ENCODE results near the gene TRRAP.

Gene TRRAP

DNA sequence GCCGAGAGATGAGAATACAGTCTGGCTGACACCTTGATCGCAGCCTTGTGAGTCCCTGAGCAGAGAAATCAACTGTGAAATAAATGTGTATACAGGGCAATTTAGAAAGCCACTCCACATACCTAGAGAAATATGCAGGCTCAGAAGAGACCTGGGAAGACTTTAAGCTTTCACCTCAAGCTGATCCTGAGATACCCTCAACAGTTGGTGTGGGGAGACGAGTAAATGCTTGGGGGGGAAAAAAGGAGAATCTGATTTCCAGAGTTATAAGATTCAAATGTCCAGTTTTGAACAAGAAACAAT, 142.0 kb downstream of the TRRAP start:
- H3K9ac ChIP-seq (ENCODE audit: low read depth, low read length) = no peak overlapping the region
- no peak overlapping the region for H3K27ac ChIP-seq (ENCODE audit: low read depth, low read length)
- H3K4me1 ChIP-seq (ENCODE audit: control insufficient read depth, insufficient read depth, low read length) = no peaks in the 10 kb centered on the region
- no peak overlapping the region for H3K4me3 ChIP-seq (ENCODE audit: low read depth, low read length)
- no peaks in the 10 kb centered on the region for H3K9me3 ChIP-seq (ENCODE audit: control insufficient read depth, insufficient read depth, low read length)
- H3K27me3 ChIP-seq (ENCODE audit: control insufficient read depth, insufficient read depth, low read length) = no peaks in the 10 kb centered on the region
- peaks cover 29% of the 10 kb centered on the region for H3K36me3 ChIP-seq (ENCODE audit: control insufficient read depth, insufficient read depth, low read length)

DNA sequence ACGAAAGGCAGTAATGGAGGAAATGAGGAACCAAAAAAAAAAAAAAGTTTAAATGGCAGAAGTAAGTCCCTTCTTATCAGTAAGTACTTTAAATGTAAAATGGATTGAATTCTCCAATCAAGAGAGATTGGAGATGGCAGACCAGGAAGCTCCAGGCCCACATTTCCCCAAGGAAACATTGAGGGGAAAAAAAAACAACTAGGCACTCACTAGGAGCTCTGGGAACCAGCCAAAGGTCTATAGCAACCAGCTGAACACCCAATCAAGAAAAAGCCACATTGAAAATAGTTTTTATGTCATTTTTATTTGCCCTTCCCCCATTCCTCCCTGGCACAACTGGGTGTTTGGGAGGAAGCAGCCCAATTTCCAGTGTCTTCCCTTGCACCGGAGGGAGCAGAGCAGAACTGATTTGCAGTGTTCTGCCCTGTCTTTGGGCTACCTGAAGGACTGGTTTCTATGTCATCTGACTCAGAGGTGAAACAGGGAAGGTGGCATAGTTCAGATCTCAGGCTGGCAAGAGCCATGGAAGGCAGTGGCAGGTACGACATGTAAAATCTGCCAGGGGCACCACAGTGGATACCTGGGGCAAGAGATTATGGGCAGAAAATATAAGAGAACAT, 143.7 kb downstream of the TRRAP start:
- Histone ChIP-seq H3K36me3 (ENCODE audit: control insufficient read depth, insufficient read depth, low read length) (peaks cover 18% of the 10 kb centered on the region), H3K4me3 (ENCODE audit: low read depth, low read length) (no peak overlapping the region)

GRCh38 chr7:99024066-99024465, 145.7 kb downstream of the TRRAP start:
- Histone ChIP-seq H3K27me3 (ENCODE audit: control insufficient read depth, insufficient read depth, low read length) (no peaks in the 10 kb centered on the region), H3K27ac (ENCODE audit: low read depth, low read length) (no peak overlapping the region), H3K9ac (ENCODE audit: low read depth, low read length) (no peak overlapping the region), H3K36me3 (ENCODE audit: control insufficient read depth, insufficient read depth, low read length) (peaks cover 33% of the 10 kb centered on the region), H3K4me3 (ENCODE audit: low read depth, low read length) (no peak overlapping the region), H3K9me3 (ENCODE audit: control insufficient read depth, insufficient read depth, low read length) (no peaks in the 10 kb centered on the region), H3K4me1 (ENCODE audit: control insufficient read depth, insufficient read depth, low read length) (no peaks in the 10 kb centered on the region)

More for the DNA sequence above, 143.7 kb downstream of the TRRAP start:
- no peaks in the 10 kb centered on the region for H3K9me3 ChIP-seq (ENCODE audit: control insufficient read depth, insufficient read depth, low read length)
- H3K27me3 ChIP-seq (ENCODE audit: control insufficient read depth, insufficient read depth, low read length) = no peaks in the 10 kb centered on the region
- H3K4me1 ChIP-seq (ENCODE audit: control insufficient read depth, insufficient read depth, low read length) = no peaks in the 10 kb centered on the region
- H3K27ac ChIP-seq (ENCODE audit: low read depth, low read length) = no peak overlapping the region
- no peak overlapping the region for H3K9ac ChIP-seq (ENCODE audit: low read depth, low read length)

DNA sequence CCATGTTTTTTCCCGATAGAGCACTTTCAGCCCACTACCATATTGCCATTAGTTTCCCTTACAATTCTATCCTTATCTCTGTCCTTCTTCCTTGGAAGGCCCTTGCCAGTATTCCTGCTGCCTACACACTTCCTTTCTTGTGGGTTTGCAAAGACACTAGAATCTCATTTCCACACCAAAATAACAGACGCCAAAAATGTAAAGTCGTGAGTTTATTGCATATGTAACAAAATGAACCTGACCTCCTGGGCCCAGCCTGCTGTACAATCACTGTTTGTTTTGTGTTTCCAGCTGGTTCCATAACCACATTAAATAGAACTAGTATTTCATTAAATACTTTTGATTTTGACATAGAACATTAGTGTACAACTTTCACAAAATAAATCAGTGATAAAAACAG, 148.9 kb downstream of the TRRAP start:
- Histone ChIP-seq H3K9ac (ENCODE audit: low read depth, low read length) (no peak overlapping the region), H3K9me3 (ENCODE audit: control insufficient read depth, insufficient read depth, low read length) (no peaks in the 10 kb centered on the region), H3K27me3 (ENCODE audit: control insufficient read depth, insufficient read depth, low read length) (no peaks in the 10 kb centered on the region), H3K4me3 (ENCODE audit: low read depth, low read length) (no peak overlapping the region), H3K27ac (ENCODE audit: low read depth, low read length) (no peak overlapping the region), H3K4me1 (ENCODE audit: control insufficient read depth, insufficient read depth, low read length) (no peaks in the 10 kb centered on the region), H3K36me3 (ENCODE audit: control insufficient read depth, insufficient read depth, low read length) (peaks cover 50% of the 10 kb centered on the region)

DNA sequence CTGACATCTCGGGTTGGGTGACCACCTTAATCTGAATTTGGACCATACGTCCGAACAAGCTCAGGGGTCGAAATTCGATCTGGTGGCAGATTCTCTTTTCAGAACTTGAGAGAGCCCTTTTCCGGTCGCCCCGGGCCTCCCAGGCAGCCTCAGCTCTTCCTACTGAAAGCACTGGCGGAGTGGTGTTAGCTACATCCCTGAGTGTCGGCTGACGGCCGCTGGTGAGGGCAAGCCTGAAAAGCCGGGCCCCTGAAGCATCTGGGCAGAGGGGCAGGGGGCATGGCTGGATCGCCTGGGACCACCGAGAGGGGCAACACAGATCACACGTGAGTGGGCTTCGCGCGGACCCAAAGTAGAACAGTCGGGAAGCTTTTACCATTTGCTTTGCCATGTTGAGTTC, 149.5 kb downstream of the TRRAP start:
- no peak overlapping the region for H3K27ac ChIP-seq (ENCODE audit: low read depth, low read length)
- H3K27me3 ChIP-seq (ENCODE audit: control insufficient read depth, insufficient read depth, low read length) = no peaks in the 10 kb centered on the region
- H3K36me3 ChIP-seq (ENCODE audit: control insufficient read depth, insufficient read depth, low read length) = peaks cover 55% of the 10 kb centered on the region
- H3K4me1 ChIP-seq (ENCODE audit: control insufficient read depth, insufficient read depth, low read length) = no peaks in the 10 kb centered on the region
- H3K4me3 ChIP-seq (ENCODE audit: low read depth, low read length) = no peak overlapping the region
- no peak overlapping the region for H3K9ac ChIP-seq (ENCODE audit: low read depth, low read length)
- H3K9me3 ChIP-seq (ENCODE audit: control insufficient read depth, insufficient read depth, low read length) = no peaks in the 10 kb centered on the region

DNA sequence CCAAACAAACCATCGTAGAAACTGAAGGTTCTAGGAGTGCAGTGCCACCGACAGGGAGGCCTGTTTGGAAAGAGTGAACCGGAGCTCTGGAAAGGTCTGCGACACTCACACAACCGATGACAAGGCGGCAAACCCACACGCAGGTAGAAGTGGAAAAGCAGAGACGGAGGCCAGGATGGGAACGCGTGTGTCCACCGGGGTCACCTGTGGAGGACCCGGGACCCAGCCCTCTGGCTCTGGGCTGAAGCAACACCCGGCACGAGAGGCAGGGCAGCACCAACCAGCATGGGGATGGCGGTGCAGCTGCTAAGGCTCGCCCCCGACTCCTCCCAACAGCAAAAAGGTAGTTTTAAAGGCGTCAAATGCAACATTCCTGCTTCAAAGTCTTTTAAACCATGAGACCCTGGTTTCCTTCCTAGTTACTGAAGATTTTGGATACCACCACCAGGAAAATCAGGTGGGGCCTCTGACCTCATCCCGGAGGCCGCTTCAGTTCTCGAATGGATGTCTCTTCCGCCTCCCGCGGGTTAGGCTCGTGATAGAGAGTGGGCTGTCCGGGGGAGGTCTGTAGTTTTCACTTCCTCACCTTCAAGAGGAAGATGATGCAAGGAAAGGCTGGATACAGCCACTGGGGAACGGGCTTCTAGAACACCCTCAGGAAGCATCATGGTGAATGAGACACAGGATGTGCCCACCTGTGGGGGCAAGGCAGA, 150.1 kb downstream of the TRRAP start:
- Histone ChIP-seq H3K9ac (ENCODE audit: low read depth, low read length) (no peak overlapping the region), H3K9me3 (ENCODE audit: control insufficient read depth, insufficient read depth, low read length) (no peaks in the 10 kb centered on the region), H3K27me3 (ENCODE audit: control insufficient read depth, insufficient read depth, low read length) (no peaks in the 10 kb centered on the region), H3K4me3 (ENCODE audit: low read depth, low read length) (no peak overlapping the region), H3K4me1 (ENCODE audit: control insufficient read depth, insufficient read depth, low read length) (no peaks in the 10 kb centered on the region), H3K27ac (ENCODE audit: low read depth, low read length) (no peak overlapping the region), H3K36me3 (ENCODE audit: control insufficient read depth, insufficient read depth, low read length) (peaks cover 61% of the 10 kb centered on the region)

GRCh38 chr7:99029466-99030435, 151.4 kb downstream of the TRRAP start:
- H3K4me1 ChIP-seq (ENCODE audit: control insufficient read depth, insufficient read depth, low read length) = no peaks in the 10 kb centered on the region
- H3K27ac ChIP-seq (ENCODE audit: low read depth, low read length) = no peak overlapping the region
- no peak overlapping the region for H3K4me3 ChIP-seq (ENCODE audit: low read depth, low read length)
- H3K36me3 ChIP-seq (ENCODE audit: control insufficient read depth, insufficient read depth, low read length) = peaks cover 74% of the 10 kb centered on the region
- no peak overlapping the region for H3K9ac ChIP-seq (ENCODE audit: low read depth, low read length)
- no peaks in the 10 kb centered on the region for H3K9me3 ChIP-seq (ENCODE audit: control insufficient read depth, insufficient read depth, low read length)
- H3K27me3 ChIP-seq (ENCODE audit: control insufficient read depth, insufficient read depth, low read length) = no peaks in the 10 kb centered on the region

DNA sequence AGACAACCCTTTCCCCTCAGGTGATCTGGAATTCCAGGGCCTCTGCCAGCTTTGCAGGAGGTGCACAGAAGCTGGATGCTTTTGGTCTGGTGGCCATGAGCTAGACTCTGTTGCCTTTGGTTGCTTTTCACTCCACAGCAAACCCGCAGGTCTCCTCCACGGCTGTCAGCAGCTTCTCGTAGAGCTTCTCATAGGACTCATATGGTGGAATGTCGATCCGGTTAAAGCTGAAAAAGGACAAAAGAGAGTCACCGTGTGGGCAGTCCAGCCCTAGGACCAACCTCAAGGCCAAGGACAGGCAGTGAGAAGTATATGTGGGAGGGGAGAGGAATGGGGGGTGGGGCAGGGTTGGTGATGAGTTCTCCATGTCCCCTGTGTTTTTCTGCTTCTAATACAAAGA, 152.1 kb downstream of the TRRAP start:
- no peaks in the 10 kb centered on the region for H3K27me3 ChIP-seq (ENCODE audit: control insufficient read depth, insufficient read depth, low read length)
- H3K36me3 ChIP-seq (ENCODE audit: control insufficient read depth, insufficient read depth, low read length) = peaks cover 81% of the 10 kb centered on the region
- H3K4me1 ChIP-seq (ENCODE audit: control insufficient read depth, insufficient read depth, low read length) = no peaks in the 10 kb centered on the region
- no peak overlapping the region for H3K9ac ChIP-seq (ENCODE audit: low read depth, low read length)
- no peak overlapping the region for H3K27ac ChIP-seq (ENCODE audit: low read depth, low read length)
- H3K9me3 ChIP-seq (ENCODE audit: control insufficient read depth, insufficient read depth, low read length) = no peaks in the 10 kb centered on the region
- no peak overlapping the region for H3K4me3 ChIP-seq (ENCODE audit: low read depth, low read length)

- Histone ChIP-seq H3K9ac (ENCODE audit: low read depth, low read length) (no peak overlapping the region), H3K27ac (ENCODE audit: low read depth, low read length) (no peak overlapping the region), H3K4me1 (ENCODE audit: control insufficient read depth, insufficient read depth, low read length) (no peaks in the 10 kb centered on the region), H3K4me3 (ENCODE audit: low read depth, low read length) (no peak overlapping the region), H3K36me3 (ENCODE audit: control insufficient read depth, insufficient read depth, low read length) (peaks cover 86% of the 10 kb centered on the region), H3K27me3 (ENCODE audit: control insufficient read depth, insufficient read depth, low read length) (no peaks in the 10 kb centered on the region), H3K9me3 (ENCODE audit: control insufficient read depth, insufficient read depth, low read length) (no peaks in the 10 kb centered on the region)
Observed at GRCh38 chr7:99030951-99031350, 152.6 kb downstream of the TRRAP start.

- Histone ChIP-seq H3K4me1 (ENCODE audit: control insufficient read depth, insufficient read depth, low read length) (no peaks in the 10 kb centered on the region), H3K4me3 (ENCODE audit: low read depth, low read length) (no peak overlapping the region), H3K27me3 (ENCODE audit: control insufficient read depth, insufficient read depth, low read length) (no peaks in the 10 kb centered on the region), H3K9ac (ENCODE audit: low read depth, low read length) (no peak overlapping the region), H3K27ac (ENCODE audit: low read depth, low read length) (no peak overlapping the region), H3K9me3 (ENCODE audit: control insufficient read depth, insufficient read depth, low read length) (no peaks in the 10 kb centered on the region), H3K36me3 (ENCODE audit: control insufficient read depth, insufficient read depth, low read length) (peaks cover 92% of the 10 kb centered on the region)
Observed at GRCh38 chr7:99031496-99031895, 153.2 kb downstream of the TRRAP start.

DNA sequence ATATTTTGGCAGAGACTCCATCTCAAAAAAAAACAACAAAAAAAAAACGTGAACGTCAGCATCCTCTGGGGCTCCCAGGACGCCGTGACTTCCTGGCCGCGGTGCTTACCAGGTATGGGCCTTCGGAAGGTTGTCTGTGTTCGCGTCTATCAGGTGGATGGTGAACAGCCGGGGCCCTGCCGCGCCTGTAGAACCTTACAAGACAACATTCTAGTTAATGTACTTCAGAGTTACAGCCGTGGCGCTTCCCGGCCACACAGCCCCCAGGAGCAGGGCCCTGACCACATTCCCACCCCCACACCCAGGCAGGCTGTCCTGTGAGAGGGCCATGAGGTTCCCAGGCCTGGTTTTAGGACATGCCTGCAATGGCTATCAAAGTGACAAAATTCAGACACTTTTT, 154.6 kb downstream of the TRRAP start:
- H3K36me3 ChIP-seq (ENCODE audit: control insufficient read depth, insufficient read depth, low read length) = peaks cover 98% of the 10 kb centered on the region

More for the DNA sequence above, 154.6 kb downstream of the TRRAP start:
- no peak overlapping the region for H3K4me3 ChIP-seq (ENCODE audit: low read depth, low read length)
- no peaks in the 10 kb centered on the region for H3K9me3 ChIP-seq (ENCODE audit: control insufficient read depth, insufficient read depth, low read length)
- no peaks in the 10 kb centered on the region for H3K27me3 ChIP-seq (ENCODE audit: control insufficient read depth, insufficient read depth, low read length)
- no peaks in the 10 kb centered on the region for H3K4me1 ChIP-seq (ENCODE audit: control insufficient read depth, insufficient read depth, low read length)
- no peak overlapping the region for H3K9ac ChIP-seq (ENCODE audit: low read depth, low read length)
- H3K27ac ChIP-seq (ENCODE audit: low read depth, low read length) = no peak overlapping the region
